K562 (cell line): ENCODE results near the gene KMT2D. TPM values are rescaled to one million over a fixed set of nuclear protein-coding genes. Genes with fewer than 3 reads are reported as not detected.

Source experiments
- CBFA2T2 ChIP-seq: fragments of 450-650 bp; conservative IDR thresholded peaks from 2 replicates; pipeline ENCODE4 v1.6.1; 2017; ENCODE audit warnings: mild to moderate bottlenecking
- FOXM1 ChIP-seq, 2 experiments: fragments of 450-650 bp in 1 of 2; sonication (generic) in 1 of 2; formaldehyde crosslinking in 1 of 2; IDR thresholded peaks; 2 replicates each; pipeline versions ENCODE4 v1.6.1 to v1.9.0; 2017 to 2022; ENCODE audit warnings: low read depth in 2 of 2, mild to moderate bottlenecking in 2 of 2, missing genetic modification reagents in 1 of 2, moderate library complexity in 1 of 2
- HNRNPH1 ChIP-seq: fragments of 200-400 bp; formaldehyde crosslinking; optimal IDR thresholded peaks from 2 replicates; pipeline ENCODE3; 2017; ENCODE audit warnings: low read depth, mild to moderate bottlenecking, low read length, moderate library complexity
- KAT7 ChIP-seq: sonication (generic); formaldehyde crosslinking; IDR thresholded peaks from 2 replicates; pipeline ENCODE4 v1.8.0; 2022; ENCODE audit warnings: missing genetic modification reagents, mild to moderate bottlenecking, borderline replicate concordance
- MYNN ChIP-seq, 2 experiments: sonication (generic); formaldehyde crosslinking in 1 of 2; IDR thresholded peaks; 2 replicates each; pipeline versions ENCODE4 v1.5.0 to v1.6.1; 2016 to 2020; ENCODE audit warnings: antibody characterized with exemption in 1 of 2, missing genetic modification reagents in 1 of 2
- NCOR1 ChIP-seq: fragments of 450-650 bp; IDR thresholded peaks from 2 replicates; pipeline ENCODE4 v1.6.1; 2016; ENCODE audit warnings: mild to moderate bottlenecking, moderate library complexity
- POLR2A ChIP-seq: fragments of 450-650 bp; conservative IDR thresholded peaks from 2 replicates; pipeline ENCODE4 v1.6.1; 2016
- RBM14 ChIP-seq: fragments of 200-400 bp; formaldehyde crosslinking; IDR thresholded peaks from 2 replicates; pipeline ENCODE4 v1.6.1; 2018; ENCODE audit warnings: low read depth, mild to moderate bottlenecking, low read length, moderate library complexity, borderline replicate concordance; ENCODE audit not compliant: insufficient read depth
- RNF2 ChIP-seq: sonication (generic); IDR thresholded peaks from 2 replicates; pipeline ENCODE4 v1.6.1; 2016
- SLC30A9 ChIP-seq: fragments of 250-450 bp; sonication (Bioruptor Pico); IDR thresholded peaks from 2 replicates; pipeline ENCODE4 v1.8.0; 2022; ENCODE audit warnings: mild to moderate bottlenecking, moderate library complexity
- SMARCA4 ChIP-seq: fragments of 450-650 bp; IDR thresholded peaks from 2 replicates; pipeline ENCODE4 v1.6.1; 2016
- ZBTB17 ChIP-seq: fragments of 450-650 bp; formaldehyde crosslinking; IDR thresholded peaks from 2 replicates; pipeline ENCODE4 v1.4.0; 2020; ENCODE audit warnings: mild to moderate bottlenecking
- ZC3H8 ChIP-seq: fragments of 450-650 bp; IDR thresholded peaks from 2 replicates; pipeline ENCODE4 v1.6.1; 2017
- ZEB2 ChIP-seq: fragments of 450-650 bp; IDR thresholded peaks from 2 replicates; pipeline ENCODE4 v1.6.1; 2016
- ZNF175 ChIP-seq: fragments of 200-800 bp; sonication (Bioruptor generic); IDR thresholded peaks from 2 replicates; pipeline ENCODE4 v1.6.1; 2016; ENCODE audit warnings: low read depth, mild to moderate bottlenecking, missing genetic modification characterization, missing compliant biosample characterization
- ZNF197 ChIP-seq: fragments of 200-800 bp; sonication (Bioruptor generic); IDR thresholded peaks from 2 replicates; pipeline ENCODE4 v1.6.1; 2016; ENCODE audit warnings: low read depth, missing genetic modification characterization, missing compliant biosample characterization
- ZNF830 ChIP-seq: fragments of 250-450 bp; sonication (Bioruptor Pico); IDR thresholded peaks from 2 replicates; pipeline ENCODE4 v1.5.0; 2021; ENCODE audit warnings: mild to moderate bottlenecking
- polyA plus RNA-seq, 8 experiments: library from polyadenylated mRNA; depleted of rRNA in 4 of 8; stranded (reverse) in 5 of 8; unstranded in 3 of 8; fragments of >200 nt; fragmentation: Nextera tagmentation in 2 of 8; fragmentation: Illumina TruSeq in 1 of 8; extraction: Ambion mirVana in 2 of 8; extraction: Trizol in 1 of 8; gene quantifications; 2 replicates each; pipeline versions ENCODE4 v1.2.1 to v1.2.3, GENCODE V29; 2011 to 2014; ENCODE audit warnings: inconsistent platforms in 1 of 8, missing spikeins in 1 of 8
- total RNA-seq, 7 experiments: library from RNA; depleted of rRNA in 6 of 7; stranded (reverse); fragments of >200 nt in 6 of 7; fragmentation: Illumina TruSeq in 2 of 7; extraction: Trizol in 2 of 7; gene quantifications; 2 replicates each; pipeline versions ENCODE4 v1.2.1 to v1.2.3, GENCODE V29; 2011 to 2021; ENCODE audit warnings: low replicate concordance in 1 of 7
- TF ChIP-seq, protein P1 (sequence below): fragments of 200-800 bp; sonication (Bioruptor generic); IDR thresholded peaks from 2 replicates; pipeline ENCODE4 v1.6.1; 2017; ENCODE audit warnings: missing genetic modification characterization, missing compliant biosample characterization
- TF ChIP-seq, protein P2 (sequence below): fragments of 250-450 bp; sonication (Bioruptor Pico); IDR thresholded peaks from 2 replicates; pipeline ENCODE4 v1.5.0; 2021; ENCODE audit warnings: mild to moderate bottlenecking, moderate library complexity
- TF ChIP-seq, protein P3 (sequence below), 2 experiments: fragments of 450-650 bp in 1 of 2; sonication (generic) in 1 of 2; formaldehyde crosslinking in 1 of 2; IDR thresholded peaks in 1 of 2; conservative IDR thresholded peaks in 1 of 2; 2 replicates each; pipeline versions ENCODE4 v1.6.1 to v1.8.1; 2016 to 2023; ENCODE audit warnings: mild to moderate bottlenecking in 2 of 2, moderate library complexity in 2 of 2, inconsistent platforms in 1 of 2, missing genetic modification reagents in 1 of 2
- TF ChIP-seq, protein P4 (sequence below): sonication (generic); formaldehyde crosslinking; IDR thresholded peaks from 2 replicates; pipeline ENCODE4 v1.8.0; 2022; ENCODE audit warnings: mild to moderate bottlenecking, missing genetic modification reagents

KMT2D gene
- total and polyA plus RNA-seq, 9 of the 15 experiments (the other 6 are each of a cell fraction or from before 2014, with no cell fraction given): 0.22 to 93.7 (median 13.7) TPM

DNA sequence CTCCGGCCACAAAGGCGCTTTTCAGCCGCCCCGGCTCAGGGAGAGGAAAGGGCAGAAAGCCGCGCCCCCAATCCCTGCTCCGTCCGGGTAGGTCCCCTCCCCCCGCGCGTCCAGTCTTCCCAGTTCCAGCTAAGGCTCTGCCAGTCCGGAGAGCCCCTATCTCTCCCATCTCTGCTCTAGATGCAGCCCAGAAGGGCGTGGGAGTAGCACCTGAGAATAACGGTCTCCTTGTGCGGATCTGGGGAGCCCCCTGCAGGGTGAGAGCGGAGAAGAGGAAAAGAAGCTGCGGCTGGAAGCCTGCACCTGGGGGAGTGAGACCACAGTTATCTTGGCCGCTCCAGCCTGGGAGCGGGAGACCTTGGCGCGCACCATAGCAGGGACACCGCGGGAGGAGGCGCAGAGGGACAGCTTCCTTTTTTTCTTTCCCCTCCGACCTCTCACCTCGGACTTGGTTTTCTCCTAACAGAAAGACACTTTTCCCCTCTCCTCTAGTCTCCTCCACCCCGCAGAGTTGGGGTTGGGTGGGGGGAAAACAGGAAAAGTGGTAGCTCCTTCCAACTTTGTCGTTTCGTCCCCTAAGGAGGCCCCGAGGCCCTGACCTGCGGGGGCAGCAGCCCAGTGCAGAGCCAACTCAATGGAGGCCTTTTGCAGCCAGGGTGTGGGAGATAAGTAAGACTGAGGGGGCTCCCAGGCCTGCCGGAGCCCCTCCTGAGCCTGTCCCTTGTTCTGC, 31.7 kb upstream of the KMT2D start (continued):
- TF ChIP-seq, protein P1, sequence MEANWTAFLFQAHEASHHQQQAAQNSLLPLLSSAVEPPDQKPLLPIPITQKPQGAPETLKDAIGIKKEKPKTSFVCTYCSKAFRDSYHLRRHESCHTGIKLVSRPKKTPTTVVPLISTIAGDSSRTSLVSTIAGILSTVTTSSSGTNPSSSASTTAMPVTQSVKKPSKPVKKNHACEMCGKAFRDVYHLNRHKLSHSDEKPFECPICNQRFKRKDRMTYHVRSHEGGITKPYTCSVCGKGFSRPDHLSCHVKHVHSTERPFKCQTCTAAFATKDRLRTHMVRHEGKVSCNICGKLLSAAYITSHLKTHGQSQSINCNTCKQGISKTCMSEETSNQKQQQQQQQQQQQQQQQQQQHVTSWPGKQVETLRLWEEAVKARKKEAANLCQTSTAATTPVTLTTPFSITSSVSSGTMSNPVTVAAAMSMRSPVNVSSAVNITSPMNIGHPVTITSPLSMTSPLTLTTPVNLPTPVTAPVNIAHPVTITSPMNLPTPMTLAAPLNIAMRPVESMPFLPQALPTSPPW (CRISPR knock-in tag): peak; percentile 85
- TF ChIP-seq HNRNPH1 (no peak), ZNF830 (CRISPR knock-in tag) (no peak), ZEB2 (peak; percentile 97), POLR2A (peak; percentile 46; the same call in 1 of the 2 replicates), ZC3H8 (no peak), CBFA2T2 (peak; percentile 90), ZBTB17 (CRISPR knock-in tag) (peak; percentile 30; the same call in 1 of the 2 replicates), MYNN (IDR thresholded peaks at IDR 0.05) (peak; percentile 38), MYNN (CRISPR knock-in tag; IDR thresholded peaks at IDR 0.05) (no peak), RBM14 (no peak), RNF2 (peak; percentile 97), ZNF175 (CRISPR knock-in tag) (no peak), NCOR1 (peak; percentile 91), SLC30A9 (CRISPR knock-in tag) (no peak), SMARCA4 (peak; percentile 95), ZNF197 (peak; percentile 88; the same call in 1 of the 2 replicates), KAT7 (CRISPR knock-in tag) (peak; percentile 96), FOXM1 (IDR thresholded peaks at IDR 0.05; ENCODE audit: low read depth) (peak; percentile 66), FOXM1 (CRISPR knock-in tag; IDR thresholded peaks at IDR 0.05; ENCODE audit: low read depth) (no peak)
- TF ChIP-seq, protein P2, sequence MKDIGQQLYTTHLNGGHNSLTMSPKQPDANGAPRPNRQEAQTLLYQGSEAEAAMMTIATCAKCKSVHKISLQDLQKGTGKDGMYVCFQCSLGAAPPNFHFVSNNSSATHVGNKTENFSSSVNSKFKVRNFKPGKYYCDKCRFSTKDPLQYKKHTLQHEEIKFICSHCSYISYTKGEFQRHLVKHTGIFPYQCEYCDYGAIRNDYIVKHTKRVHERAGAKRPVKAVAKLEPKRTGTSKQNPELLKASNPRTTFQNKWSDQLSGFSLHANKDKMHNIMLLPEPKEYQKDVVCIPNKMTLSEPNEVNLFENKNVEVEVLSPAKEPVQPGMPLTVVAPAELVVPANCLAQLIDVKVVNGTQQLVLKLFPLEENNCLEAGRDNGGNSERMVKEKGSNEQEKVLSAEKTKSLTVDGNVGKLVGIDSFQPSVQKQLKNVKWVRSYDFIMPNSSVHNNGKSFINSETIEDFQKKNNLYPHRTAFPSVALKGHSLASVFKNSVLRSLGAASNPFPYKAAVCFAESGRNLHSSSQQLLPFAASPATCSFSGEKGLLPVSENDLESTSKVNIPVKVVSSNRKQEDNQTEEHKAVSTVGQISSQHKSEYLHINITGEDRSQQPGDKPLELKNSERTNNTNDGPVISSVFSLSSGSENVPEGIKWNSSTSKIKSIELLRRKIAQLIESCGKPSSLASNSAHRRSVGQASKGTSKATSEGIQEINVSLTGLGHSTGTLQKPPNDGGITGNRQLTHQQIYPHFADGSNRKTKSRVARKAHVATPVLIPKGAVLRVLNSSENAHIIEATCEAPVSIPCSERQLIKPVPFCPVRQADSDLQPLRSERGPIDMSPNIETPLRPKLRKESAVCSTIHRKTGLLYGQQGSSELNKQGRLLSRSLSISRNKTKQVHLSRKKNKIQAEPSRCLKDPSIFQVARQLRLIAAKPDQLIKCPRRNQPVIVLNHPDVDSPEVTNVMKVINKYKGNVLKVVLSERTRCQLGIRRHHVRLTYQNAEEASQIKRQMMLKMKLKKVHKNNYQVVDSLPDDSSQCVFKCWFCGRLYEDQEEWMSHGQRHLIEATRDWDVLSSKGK (CRISPR knock-in tag): no peak
- TF ChIP-seq, protein P3, sequence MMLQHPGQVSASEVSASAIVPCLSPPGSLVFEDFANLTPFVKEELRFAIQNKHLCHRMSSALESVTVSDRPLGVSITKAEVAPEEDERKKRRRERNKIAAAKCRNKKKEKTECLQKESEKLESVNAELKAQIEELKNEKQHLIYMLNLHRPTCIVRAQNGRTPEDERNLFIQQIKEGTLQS (IDR thresholded peaks at IDR 0.05): no peak; the same call in 1 of the 2 replicates
- TF ChIP-seq, protein P3 (CRISPR knock-in tag; conservative IDR thresholded peaks at IDR 0.05): peak; percentile 65
- TF ChIP-seq, protein P4, sequence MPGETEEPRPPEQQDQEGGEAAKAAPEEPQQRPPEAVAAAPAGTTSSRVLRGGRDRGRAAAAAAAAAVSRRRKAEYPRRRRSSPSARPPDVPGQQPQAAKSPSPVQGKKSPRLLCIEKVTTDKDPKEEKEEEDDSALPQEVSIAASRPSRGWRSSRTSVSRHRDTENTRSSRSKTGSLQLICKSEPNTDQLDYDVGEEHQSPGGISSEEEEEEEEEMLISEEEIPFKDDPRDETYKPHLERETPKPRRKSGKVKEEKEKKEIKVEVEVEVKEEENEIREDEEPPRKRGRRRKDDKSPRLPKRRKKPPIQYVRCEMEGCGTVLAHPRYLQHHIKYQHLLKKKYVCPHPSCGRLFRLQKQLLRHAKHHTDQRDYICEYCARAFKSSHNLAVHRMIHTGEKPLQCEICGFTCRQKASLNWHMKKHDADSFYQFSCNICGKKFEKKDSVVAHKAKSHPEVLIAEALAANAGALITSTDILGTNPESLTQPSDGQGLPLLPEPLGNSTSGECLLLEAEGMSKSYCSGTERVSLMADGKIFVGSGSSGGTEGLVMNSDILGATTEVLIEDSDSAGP (CRISPR knock-in tag): no peak
